Esophagus mucosa (tissue), 1 donor: ENCODE measurements around the gene SGSH. TPM values are rescaled to one million over a fixed set of nuclear protein-coding genes. Genes with fewer than 3 reads are reported as not detected.
A peak's percentile ranks its signal among the peaks of the same experiment; 100 is the strongest.

Experiments used
- ATAC-seq: fragments of 200-7000 bp; cut with Tn5 transposase; one replicate; pipeline ENCODE4 v1.9.1; 2020
- total RNA-seq: library from RNA; stranded (reverse); gene quantifications from one replicate; pipeline ENCODE4 v1.2.4, GENCODE V29; 2023
- donor health status: DM: yes; HTN: yes; CAD: no.

The SGSH gene
- total RNA-seq, 1 donor from 2014 or later = 18.9 TPM

GRCh38 chr17:80225230-80225629, 5.1 kb upstream of the SGSH start:
- ATAC-seq = no peak

GRCh38 chr17:80224683-80225082, 4.5 kb upstream of the SGSH start:
- no peak for ATAC-seq

GRCh38 chr17:80223838-80224497, 3.8 kb upstream of the SGSH start:
- ATAC-seq = no peak

GRCh38 chr17:80223142-80223815, 3.1 kb upstream of the SGSH start:
- ATAC-seq = no peak

- no peak for ATAC-seq
Measured at GRCh38 chr17:80222376-80223141, 2.4 kb upstream of the SGSH start.

GRCh38 chr17:80221351-80222105, 1.4 kb upstream of the SGSH start:
- ATAC-seq = no peak

- peak; percentile 9 for ATAC-seq
Measured at GRCh38 chr17:80220736-80221215, 643 bp upstream of the SGSH start.

GRCh38 chr17:80219763-80220053, 425 bp downstream of the SGSH start:
- peak; percentile 34 for ATAC-seq

- ATAC-seq = peak; percentile 58
Measured at GRCh38 chr17:80219013-80219762, 945 bp downstream of the SGSH start.

- no peak for ATAC-seq
Measured at GRCh38 chr17:80218391-80218790, 1.7 kb downstream of the SGSH start.

- ATAC-seq = no peak
Measured at GRCh38 chr17:80217703-80218362, 2.3 kb downstream of the SGSH start.

GRCh38 chr17:80216473-80217456, 3.4 kb downstream of the SGSH start:
- ATAC-seq = no peak

- no peak for ATAC-seq
Measured at GRCh38 chr17:80214878-80215210, 5.3 kb downstream of the SGSH start.

GRCh38 chr17:80214012-80214877, 5.9 kb downstream of the SGSH start:
- no peak for ATAC-seq

- peak; percentile 5 for ATAC-seq
Measured at GRCh38 chr17:80213643-80213975, 6.5 kb downstream of the SGSH start.

GRCh38 chr17:80212962-80213642, 7.0 kb downstream of the SGSH start:
- ATAC-seq = no peak

- ATAC-seq = no peak
Measured at GRCh38 chr17:80212511-80212910, 7.6 kb downstream of the SGSH start.

GRCh38 chr17:80212109-80212508, 8.0 kb downstream of the SGSH start:
- ATAC-seq = no peak
